ENCODE data around the gene XCR1. TPM values are rescaled to one million over a fixed set of nuclear protein-coding genes. Genes with fewer than 3 reads are reported as not detected.
A peak's percentile ranks its signal among the peaks of the same experiment; 100 is the strongest.

The XCR1 gene, protein sequence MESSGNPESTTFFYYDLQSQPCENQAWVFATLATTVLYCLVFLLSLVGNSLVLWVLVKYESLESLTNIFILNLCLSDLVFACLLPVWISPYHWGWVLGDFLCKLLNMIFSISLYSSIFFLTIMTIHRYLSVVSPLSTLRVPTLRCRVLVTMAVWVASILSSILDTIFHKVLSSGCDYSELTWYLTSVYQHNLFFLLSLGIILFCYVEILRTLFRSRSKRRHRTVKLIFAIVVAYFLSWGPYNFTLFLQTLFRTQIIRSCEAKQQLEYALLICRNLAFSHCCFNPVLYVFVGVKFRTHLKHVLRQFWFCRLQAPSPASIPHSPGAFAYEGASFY
- not detected in 2 replicates for total RNA-seq
- long read RNA-seq = 0 reads

DNA sequence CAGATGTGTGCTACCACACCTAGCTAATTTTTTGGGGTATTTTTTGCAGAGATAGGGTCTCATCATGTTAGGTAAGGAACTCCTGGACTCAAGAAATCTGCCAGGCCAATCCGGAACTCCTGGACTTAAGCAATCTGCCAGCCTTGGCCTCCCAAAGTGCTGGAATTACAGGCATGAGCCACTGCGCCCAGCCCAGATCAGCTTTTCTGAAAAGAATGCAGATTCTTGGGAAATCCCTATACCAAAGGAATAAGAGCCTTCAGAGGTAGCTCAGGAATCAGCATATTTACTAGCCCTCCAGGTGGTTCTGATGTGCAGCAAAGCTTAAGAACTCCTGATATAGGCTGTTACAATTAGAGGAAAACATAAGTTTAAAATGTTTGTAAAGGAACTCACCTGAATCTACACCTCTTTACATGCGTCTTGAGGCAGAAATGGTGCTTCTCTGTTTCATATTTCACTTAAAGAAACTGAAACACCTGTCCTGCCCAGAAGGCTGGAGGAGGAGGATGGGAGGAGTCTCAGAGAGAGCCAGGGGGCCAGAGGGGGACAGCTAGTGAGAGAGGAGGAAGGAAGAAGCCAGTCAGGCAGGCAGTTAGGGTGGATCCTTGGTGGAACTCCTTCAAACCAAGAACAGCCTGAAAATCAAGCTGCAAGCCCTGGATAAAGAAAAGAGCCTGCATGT lies at the start of gene XCR1:
XCR1 (minus strand) TSS at position 463 of the 685 bp plus-strand sequence. CDS start 5,536 bp downstream, outside the sequence.
- Mint-ChIP-seq H3K27ac (ENCODE audit: unreplicated experiment) (no peak within 1 kb of the TSS), H3K4me3 (ENCODE audit: unreplicated experiment) (no peak within 1 kb of the TSS)

DNA sequence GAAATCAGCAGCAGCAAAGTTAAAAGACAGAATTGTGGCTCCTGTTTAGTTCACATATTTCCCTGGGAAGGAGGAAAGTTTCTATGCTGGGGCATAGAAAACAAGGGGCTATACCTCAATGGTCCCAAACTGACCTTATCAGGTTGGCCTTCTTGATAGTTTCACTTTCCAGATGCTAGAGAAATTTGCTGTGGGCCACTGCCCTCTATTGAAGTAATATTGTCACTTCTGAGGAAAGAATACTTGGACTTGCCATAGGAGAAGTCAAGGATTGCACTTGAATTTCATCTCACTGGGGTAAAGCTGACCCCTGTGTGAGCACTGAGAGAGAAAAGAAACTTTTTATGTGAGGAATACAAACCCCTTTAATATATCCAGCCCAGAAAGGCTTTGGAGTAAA lies 49.3 kb upstream of the XCR1 start:
- H3K27me3 Mint-ChIP-seq (ENCODE audit: unreplicated experiment) = peaks cover 46% of the 10 kb centered on the region
- no peak overlapping the region for H3K27ac Mint-ChIP-seq (ENCODE audit: unreplicated experiment)
- no peak overlapping the region for H3K4me3 Mint-ChIP-seq (ENCODE audit: unreplicated experiment)
- H3K4me1 Mint-ChIP-seq (ENCODE audit: unreplicated experiment) = no peaks in the 10 kb centered on the region
- peak; percentile 2 for DNase-seq (ENCODE audit: extremely low spot score, unreplicated experiment)
- no peaks in the 10 kb centered on the region for H3K36me3 Mint-ChIP-seq (ENCODE audit: unreplicated experiment)
- TF ChIP-seq, protein P1, sequence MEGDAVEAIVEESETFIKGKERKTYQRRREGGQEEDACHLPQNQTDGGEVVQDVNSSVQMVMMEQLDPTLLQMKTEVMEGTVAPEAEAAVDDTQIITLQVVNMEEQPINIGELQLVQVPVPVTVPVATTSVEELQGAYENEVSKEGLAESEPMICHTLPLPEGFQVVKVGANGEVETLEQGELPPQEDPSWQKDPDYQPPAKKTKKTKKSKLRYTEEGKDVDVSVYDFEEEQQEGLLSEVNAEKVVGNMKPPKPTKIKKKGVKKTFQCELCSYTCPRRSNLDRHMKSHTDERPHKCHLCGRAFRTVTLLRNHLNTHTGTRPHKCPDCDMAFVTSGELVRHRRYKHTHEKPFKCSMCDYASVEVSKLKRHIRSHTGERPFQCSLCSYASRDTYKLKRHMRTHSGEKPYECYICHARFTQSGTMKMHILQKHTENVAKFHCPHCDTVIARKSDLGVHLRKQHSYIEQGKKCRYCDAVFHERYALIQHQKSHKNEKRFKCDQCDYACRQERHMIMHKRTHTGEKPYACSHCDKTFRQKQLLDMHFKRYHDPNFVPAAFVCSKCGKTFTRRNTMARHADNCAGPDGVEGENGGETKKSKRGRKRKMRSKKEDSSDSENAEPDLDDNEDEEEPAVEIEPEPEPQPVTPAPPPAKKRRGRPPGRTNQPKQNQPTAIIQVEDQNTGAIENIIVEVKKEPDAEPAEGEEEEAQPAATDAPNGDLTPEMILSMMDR (IDR thresholded peaks at IDR 0.05) = no peak
- peaks cover 10% of the 10 kb centered on the region for H3K9me3 Mint-ChIP-seq (ENCODE audit: unreplicated experiment)

More for the DNA sequence above, at the start of gene XCR1:
- no peaks in the 10 kb centered on the region for H3K36me3 Mint-ChIP-seq (ENCODE audit: unreplicated experiment)
- H3K27me3 Mint-ChIP-seq (ENCODE audit: unreplicated experiment) = peaks cover 36% of the 10 kb centered on the region
- peak; percentile 44 for DNase-seq (ENCODE audit: extremely low spot score, unreplicated experiment)
- H3K9me3 Mint-ChIP-seq (ENCODE audit: unreplicated experiment) = peaks cover 6% of the 10 kb centered on the region
- H3K4me1 Mint-ChIP-seq (ENCODE audit: unreplicated experiment) = no peaks in the 10 kb centered on the region
- TF ChIP-seq, protein P1 (IDR thresholded peaks at IDR 0.05) = no peak

DNA sequence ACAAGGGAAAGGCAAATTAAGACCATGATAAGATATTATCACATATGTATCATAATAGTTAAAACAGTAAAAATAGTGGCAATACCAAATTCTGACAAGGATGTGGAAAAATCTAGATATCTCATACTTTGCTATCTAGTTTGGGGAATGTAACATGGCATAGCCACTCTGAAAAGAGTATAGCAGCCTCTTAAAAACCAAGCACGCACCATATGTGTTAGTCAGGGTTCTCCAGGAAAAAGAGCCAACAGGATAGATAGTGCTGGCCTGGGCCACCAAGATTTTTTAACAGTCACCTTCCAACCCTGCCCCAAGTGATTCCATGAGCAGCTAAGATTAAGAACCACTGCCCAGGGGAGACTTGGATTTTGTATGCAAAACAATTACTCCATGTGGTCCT lies 48.5 kb upstream of the XCR1 start:
- H3K4me3 Mint-ChIP-seq (ENCODE audit: unreplicated experiment) = no peak overlapping the region
- H3K36me3 Mint-ChIP-seq (ENCODE audit: unreplicated experiment) = no peaks in the 10 kb centered on the region
- peaks cover 48% of the 10 kb centered on the region for H3K27me3 Mint-ChIP-seq (ENCODE audit: unreplicated experiment)
- no peaks in the 10 kb centered on the region for H3K4me1 Mint-ChIP-seq (ENCODE audit: unreplicated experiment)
- DNase-seq (ENCODE audit: extremely low spot score, unreplicated experiment) = no peak
- TF ChIP-seq, protein P1 (IDR thresholded peaks at IDR 0.05) = no peak
- H3K9me3 Mint-ChIP-seq (ENCODE audit: unreplicated experiment) = peaks cover 10% of the 10 kb centered on the region
- H3K27ac Mint-ChIP-seq (ENCODE audit: unreplicated experiment) = no peak overlapping the region

DNA sequence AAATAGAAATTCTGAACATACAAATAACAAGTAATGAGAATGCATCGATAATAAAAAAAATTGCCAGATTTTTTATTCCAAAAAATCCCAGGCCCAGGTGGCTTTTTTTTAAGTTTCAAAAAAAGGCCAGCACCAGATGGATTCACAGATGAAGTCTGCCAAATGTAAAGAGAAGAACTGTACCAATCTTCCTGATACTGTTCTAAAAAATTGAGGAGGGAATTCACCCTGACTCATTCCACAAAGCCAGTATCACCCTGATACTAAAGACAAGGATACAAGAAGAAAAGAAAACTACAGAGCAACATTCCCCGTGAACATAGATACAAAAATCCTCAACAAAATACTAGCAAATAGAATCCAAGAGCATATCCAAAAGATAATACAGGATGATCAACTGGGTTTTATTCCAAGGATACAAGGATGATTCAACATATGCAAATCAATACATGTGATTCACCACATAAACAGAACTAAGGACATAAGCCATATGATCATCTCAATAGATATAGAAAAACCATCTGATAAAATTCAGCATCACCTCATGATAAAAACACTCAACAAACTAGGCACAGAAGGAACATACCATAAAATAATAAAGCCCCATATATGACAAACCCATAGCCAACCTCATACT lies 44.1 kb upstream of the XCR1 start:
- Mint-ChIP-seq H3K27me3 (ENCODE audit: unreplicated experiment) (peaks cover 71% of the 10 kb centered on the region), H3K36me3 (ENCODE audit: unreplicated experiment) (no peaks in the 10 kb centered on the region), H3K4me1 (ENCODE audit: unreplicated experiment) (peaks cover 2% of the 10 kb centered on the region), H3K4me3 (ENCODE audit: unreplicated experiment) (no peak overlapping the region), H3K9me3 (ENCODE audit: unreplicated experiment) (peaks cover 10% of the 10 kb centered on the region), H3K27ac (ENCODE audit: unreplicated experiment) (no peak overlapping the region)
- TF ChIP-seq, protein P1 (IDR thresholded peaks at IDR 0.05) = no peak
- DNase-seq (ENCODE audit: extremely low spot score, unreplicated experiment) = no peak

Data from osteocyte (in vitro differentiated cells).